Stimulated activated CD8-positive, alpha-beta memory T cell treated with anti-CD3 and anti-CD28 coated beads, Interleukin-15, amount 100 ng/mL, for 48 hours (primary cell): ENCODE data around the gene ESYT2.

Experiments used
- DNase-seq, 2 donors: peaks; one replicate each; pipeline ENCODE4 v3.0.0-alpha.2; 2020; ENCODE audit warnings: low read depth in 2 of 2

ESYT2 gene

GRCh38 chr7:158767707-158768106, 61.6 kb downstream of the ESYT2 start:
- no peak for DNase-seq

DNA sequence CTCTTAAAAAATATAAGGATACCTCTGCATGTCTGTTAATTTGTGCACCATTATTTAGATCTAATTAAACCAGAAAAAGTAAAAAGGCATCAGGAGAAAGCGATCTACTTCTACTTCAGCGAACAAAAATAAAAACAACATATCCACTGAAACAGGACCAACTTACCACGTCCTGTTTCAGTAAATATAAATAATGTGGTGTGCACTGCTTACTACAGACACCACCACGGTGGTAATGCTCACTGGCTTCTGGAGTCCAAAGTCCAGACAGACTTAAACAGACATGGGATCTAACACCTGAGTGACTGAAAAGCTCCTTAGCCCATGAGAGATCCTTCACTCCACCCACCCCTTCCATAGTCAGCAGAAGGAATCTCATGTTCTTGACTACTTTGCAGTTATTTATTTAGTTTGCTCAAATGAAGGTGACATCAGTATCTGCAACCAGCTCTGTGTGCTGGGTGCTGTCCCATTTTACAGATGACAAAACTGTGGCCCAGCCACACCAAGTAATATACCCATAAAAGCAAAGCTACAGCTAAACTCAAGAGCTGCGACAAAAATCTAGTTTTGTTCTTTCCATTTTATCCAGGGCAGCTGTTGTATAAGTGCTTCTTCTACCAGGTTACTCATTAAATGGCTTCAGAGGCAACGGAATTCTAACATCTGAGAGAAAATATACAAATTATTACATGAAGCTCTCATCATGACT, 62.6 kb downstream of the ESYT2 start:
- DNase-seq, result no peak

DNA sequence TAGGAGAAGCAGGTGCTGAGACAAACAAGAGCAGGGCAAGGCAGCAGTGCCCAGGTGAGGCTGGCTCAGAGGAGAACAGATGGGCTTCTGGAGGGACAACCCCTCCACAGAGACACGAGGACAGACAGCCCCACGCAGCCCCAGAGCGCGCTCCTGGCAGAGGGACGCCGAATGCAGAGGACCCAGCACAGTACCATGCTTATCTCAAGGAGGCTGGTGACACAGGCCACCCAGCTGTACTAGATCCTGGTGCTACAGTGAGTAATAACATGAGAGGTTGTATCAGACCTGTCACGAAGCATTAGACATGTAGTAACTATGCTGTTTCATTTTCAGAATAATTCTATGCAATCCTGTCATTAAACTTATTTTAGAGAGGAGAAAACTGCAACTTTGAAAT, 64.3 kb downstream of the ESYT2 start:
- no peak for DNase-seq

DNA sequence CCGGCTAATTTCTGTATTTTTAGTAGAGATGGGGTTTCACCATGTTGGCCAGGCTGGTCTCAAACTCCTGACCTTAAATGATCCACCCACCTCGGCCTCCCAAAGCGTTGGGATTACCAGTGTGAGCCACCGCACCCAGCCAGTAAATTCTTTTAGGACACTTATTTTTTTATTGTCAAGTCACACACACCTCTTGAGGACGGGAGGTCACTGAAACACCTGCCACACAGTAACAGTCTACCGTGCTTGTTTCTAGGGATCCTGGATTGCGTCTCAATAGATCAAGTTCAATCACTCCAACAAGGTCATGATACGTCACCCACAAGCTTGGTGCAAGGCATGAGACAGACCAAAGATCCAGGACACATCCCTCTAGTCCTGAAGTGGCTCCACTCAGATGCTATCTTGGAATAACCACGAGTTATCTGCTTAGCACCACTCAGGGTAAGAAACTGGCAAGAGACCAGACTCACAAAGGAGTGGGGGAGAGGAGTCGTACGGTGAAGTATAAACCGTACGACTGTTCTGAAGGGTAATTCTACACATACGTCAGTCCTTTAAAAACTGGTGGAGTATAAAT, 65.8 kb downstream of the ESYT2 start:
- DNase-seq, result no peak

DNA sequence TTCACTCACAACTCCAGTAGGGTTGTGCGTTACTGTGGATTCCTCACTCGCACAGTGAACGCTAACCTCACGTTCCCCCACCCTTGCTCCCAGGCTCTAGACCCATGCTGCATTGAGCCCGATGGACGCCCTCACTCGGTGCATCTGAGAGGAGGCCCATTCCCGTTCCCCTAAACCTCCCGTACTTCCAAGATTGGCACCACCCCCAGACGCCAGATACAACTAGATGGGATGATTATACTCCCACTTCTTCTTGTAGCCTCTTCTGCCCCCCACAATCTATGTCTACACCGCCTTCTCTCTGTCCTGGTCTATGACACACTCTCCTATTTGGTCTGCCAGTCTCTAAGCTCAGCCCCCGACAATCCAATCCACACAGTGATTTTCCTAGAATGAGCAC, 67.4 kb downstream of the ESYT2 start:
- DNase-seq, result no peak

DNA sequence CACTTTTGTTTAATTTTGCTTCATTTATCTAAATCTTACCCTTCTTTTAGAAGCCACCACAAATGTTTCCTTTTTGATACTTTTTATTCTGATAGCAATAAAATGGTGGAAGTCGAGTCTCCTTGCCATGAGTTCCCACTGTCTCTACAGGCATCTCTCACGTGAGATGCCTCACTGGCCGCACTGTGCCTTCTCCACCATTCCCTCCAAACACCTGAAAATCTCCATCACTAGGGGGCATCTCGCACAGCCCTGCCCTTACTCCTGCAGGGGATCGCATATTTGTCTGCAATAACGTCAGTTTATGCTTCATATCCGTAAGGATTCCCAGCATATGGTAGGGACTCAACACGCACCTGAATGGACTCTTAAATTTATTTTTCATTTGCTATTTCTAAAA, 68.4 kb downstream of the ESYT2 start:
- DNase-seq, result no peak

- no peak for DNase-seq
Observed at GRCh38 chr7:158760445-158760764, 68.9 kb downstream of the ESYT2 start.

DNA sequence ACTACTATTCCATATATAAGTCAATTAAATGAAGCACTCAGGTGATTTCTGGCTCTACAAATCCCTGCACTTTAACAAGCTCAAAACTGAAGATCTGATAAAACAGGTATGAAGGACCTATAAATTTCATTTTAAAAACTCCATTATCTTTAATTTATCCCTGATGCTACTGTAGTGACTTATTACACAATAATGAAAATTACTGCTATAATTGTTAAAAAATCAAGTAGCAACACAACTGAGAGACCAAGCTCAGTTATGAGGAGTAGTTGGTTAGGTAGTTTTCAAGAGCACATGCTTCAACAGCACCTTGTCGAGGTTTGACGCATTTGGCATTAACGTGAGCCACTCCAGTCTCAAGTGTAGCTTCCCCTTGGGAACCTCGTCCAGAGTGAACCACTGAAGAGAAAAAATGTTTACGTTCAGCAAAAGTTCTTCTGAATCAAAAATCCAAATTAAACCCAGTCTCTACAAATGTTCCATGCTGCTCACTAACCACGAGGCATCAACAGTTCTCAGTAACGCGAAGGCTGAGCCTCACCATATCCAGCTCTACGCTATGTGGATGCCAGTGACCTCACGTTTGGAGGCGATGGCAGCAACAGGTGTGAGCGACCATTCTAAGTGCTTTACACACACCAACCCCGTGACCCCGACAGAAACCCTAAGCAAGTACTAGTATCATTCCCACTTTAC, 69.4 kb downstream of the ESYT2 start:
- no peak for DNase-seq

DNA sequence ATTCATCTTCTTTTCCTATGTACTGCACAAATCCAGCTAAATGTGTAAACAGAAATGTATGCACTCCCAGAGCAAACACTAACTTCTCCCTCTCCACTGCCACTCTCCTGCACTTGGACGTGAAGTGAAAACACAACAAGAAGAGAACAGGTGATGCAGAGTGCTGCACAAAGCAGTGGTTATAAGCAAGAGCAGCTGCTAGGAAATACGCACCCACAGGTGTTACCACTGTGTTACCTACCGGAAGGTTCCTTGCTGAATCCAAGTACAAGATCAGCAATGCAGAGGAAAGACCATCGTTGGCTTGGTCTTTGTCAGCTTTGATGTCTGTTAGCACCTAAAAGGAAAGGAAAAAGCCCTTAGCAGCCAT, 70.1 kb downstream of the ESYT2 start:
- DNase-seq, result no peak

DNA sequence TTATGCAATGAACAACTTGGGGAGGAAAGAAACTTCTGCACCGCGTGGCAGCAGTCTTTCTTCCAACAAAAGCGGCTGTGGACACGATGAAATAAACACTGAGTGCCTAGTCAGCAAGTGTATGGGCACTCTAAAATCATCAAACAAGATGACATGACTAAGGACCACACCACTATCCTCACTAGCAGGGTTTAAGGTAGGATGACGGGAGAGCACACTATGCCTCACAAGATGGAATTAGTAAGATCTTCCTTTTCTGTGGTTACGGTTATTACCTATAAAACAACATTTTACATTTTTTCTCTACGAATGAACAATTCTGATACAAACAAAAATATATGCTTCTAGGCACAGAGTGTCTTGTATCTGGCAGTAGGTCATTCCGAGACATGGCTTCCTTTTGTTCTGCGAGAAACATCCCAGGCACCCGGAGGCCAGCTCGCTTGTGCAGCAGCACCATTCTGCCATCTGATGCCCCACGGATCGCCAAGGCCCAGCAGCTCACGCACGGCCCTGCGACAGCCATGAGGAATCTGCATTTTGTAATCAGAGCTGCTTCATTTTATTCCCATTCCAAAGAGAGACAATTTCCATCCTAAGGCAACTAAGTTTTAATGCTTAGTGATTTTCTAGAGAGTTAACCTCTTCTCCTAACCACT, 70.6 kb downstream of the ESYT2 start:
- DNase-seq, result no peak

DNA sequence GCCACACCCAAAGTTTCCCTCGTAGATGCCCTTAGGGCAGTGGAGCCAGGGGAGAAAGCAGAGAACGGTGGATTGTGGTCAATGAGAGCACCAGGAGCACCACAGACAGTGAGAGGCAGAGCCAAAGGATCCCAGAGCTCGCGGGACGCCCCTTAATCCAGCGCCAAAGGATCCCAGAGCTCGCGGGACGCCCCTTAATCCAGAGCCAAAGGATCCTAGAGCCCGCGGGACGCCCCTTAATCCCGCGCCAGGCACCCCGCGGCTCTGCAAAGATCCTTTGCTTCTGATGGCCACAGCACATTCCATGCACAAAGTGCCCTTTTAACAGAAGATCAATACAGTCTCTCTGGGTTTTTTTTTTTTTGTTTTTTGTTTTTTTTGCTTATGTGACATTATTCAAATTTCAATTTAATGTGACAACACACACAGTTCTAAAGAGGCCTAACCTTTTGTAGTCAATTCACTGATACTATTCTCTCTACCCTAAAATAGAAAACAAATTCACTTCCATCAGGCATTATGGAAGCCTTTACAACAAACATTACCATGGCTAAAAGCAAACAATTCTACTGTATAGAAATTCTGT, 71.8 kb downstream of the ESYT2 start:
- DNase-seq, result no peak

DNA sequence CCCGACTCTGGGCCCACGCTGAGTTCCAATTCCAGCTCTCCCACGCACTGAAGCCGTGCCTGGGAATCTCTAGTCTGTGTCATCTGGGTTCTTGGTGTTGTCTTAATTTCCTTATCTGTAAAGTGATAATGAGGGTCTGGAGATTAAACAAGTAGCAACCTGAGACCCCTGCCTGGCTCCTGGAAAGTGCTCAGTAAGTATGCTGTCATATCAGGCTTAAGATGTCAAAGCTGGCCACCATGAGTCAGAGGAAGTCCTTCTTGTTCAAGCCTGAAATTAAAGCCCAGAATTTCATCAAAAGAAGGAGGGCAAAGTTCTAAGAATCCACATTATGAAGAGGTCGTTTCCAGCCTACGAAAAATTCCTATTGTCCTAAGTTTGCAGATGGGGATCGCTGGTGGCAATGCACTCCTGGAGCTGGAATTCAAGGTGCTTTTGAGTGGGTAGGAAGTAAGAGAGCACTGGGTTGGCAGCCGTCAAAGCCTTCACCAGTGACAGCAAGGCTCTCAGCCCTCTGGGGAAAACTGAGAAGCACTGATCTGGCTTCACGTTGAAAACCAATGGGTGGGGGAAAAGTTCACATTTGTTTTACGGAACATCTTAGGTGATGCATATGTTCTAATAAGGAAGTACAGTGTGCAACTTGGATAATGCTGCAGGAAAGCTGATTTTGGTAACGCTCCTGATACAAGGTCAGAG, 74.4 kb downstream of the ESYT2 start:
- DNase-seq, result no peak

- no peak for DNase-seq
Observed at GRCh38 chr7:158753900-158754299, 75.4 kb downstream of the ESYT2 start.

- DNase-seq, result no peak
Observed at GRCh38 chr7:158751751-158752150, 77.6 kb downstream of the ESYT2 start.

- no peak for DNase-seq
Observed at GRCh38 chr7:158751199-158751598, 78.1 kb downstream of the ESYT2 start.

DNA sequence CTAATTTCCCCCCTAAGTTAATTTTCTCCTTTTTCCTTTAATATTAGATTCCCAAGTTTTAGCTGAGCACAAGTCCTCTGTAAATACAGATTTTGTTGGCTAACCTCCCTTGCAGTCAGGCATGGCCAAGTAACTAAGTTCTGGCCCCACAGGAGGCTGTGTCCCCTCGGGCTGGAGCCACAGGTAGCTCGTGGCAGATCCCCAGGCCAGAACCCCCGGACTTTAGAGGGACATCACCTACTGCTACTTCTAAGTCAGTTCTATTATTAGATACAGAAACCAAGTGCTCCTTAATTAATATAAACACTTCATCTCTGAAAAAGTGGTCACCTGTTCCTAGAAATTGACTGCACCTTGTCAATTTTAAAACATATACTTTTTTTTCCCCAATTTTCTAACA, 78.6 kb downstream of the ESYT2 start:
- no peak for DNase-seq

- no peak for DNase-seq
Observed at GRCh38 chr7:158749396-158749795, 79.9 kb downstream of the ESYT2 start.

DNA sequence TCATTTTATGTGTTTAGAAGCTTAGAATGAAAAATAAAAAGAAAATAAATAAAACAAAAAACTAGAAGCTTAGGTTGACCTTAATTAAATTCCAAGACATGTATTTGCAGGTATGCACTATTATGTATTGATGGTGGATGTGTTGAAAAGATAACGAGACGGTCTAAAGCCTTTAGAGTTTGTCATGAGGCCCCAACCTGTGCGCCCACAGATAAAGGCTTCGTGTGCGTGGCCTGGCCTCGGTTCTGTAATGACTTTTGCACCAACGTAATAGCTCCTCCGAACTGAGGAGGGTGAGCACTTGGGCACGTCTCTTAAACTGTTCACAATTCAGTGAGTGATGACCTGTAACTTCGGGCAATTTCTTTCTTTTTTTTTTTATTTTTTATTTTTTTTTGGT, 81.0 kb downstream of the ESYT2 start:
- no peak for DNase-seq

- no peak for DNase-seq
Observed at GRCh38 chr7:158747408-158747807, 81.9 kb downstream of the ESYT2 start.

- DNase-seq, result no peak
Observed at GRCh38 chr7:158746957-158747356, 82.4 kb downstream of the ESYT2 start.

GRCh38 chr7:158745057-158745715, 84.1 kb downstream of the ESYT2 start:
- no peak for DNase-seq
